Breast epithelium (tissue), 4 donors: ENCODE measurements around the gene NHLRC2. TPM values are rescaled to one million over a fixed set of nuclear protein-coding genes. Genes with fewer than 3 reads are reported as not detected.

ENCODE experiments used
- DNase-seq, 2 donors: peaks; one replicate each; pipeline ENCODE4 v3.0.0-alpha.2; 2019; ENCODE audit warnings: low spot score in 2 of 2
- H3K27ac ChIP-seq, 2 donors: fragments of 200-600 bp; sonication (generic) in 1 of 2; one replicate each; pipeline ENCODE4 v1.5.1; 2016 to 2019; ENCODE audit warnings: mild to moderate bottlenecking in 1 of 2
- H3K27me3 ChIP-seq, 2 donors: fragments of 200-600 bp; sonication (generic) in 1 of 2; one replicate each; pipeline versions ENCODE4 v1.5.1 to v1.6.0; 2017 to 2019; ENCODE audit warnings: control low read depth in 1 of 2, mild to moderate bottlenecking in 1 of 2
- H3K36me3 ChIP-seq: fragments of 200-600 bp; one replicate; pipeline ENCODE4 v1.5.1; 2019
- H3K4me1 ChIP-seq, 2 donors: fragments of 200-600 bp; sonication (generic); one replicate each; pipeline ENCODE4 v1.5.1; 2016 to 2019; ENCODE audit warnings: control low read depth in 1 of 2
- H3K4me3 ChIP-seq, 3 donors: fragments of 200-600 bp; sonication (generic); 1 replicate in 2 of 3; 2 replicates in 1 of 3; pipeline ENCODE4 v1.5.1; 2016 to 2019; ENCODE audit warnings: mild to moderate bottlenecking in 3 of 3, moderate library complexity in 2 of 3
- H3K9me3 ChIP-seq, 2 donors: fragments of 200-600 bp; sonication (generic) in 1 of 2; one replicate each; pipeline ENCODE4 v1.5.1; 2016 to 2019; ENCODE audit warnings: control low read depth in 1 of 2
- CTCF ChIP-seq, 3 donors: fragments of 450-650 bp; IDR thresholded peaks; one replicate each; pipeline ENCODE4 v1.5.1; 2016 to 2017; ENCODE audit warnings: antibody characterized with exemption in 3 of 3, mild to moderate bottlenecking in 3 of 3, moderate library complexity in 3 of 3
- POLR2A ChIP-seq: fragments of 450-650 bp; IDR thresholded peaks from one replicate; pipeline ENCODE4 v1.6.1; 2016; ENCODE audit warnings: antibody characterized with exemption, mild to moderate bottlenecking, moderate library complexity
- POLR2AphosphoS5 ChIP-seq, 3 donors: sonication (generic); formaldehyde crosslinking; IDR thresholded peaks; one replicate each; pipeline ENCODE4 v1.6.1; 2017; ENCODE audit warnings: antibody characterized with exemption in 3 of 3
- intact Hi-C: fragments of 100-400 bp; cut with DNase I; formaldehyde crosslinking; loops from one replicate; pipeline ENCODE4 v1.15.1; 2023; ENCODE audit warnings: low total_unique reads
- total RNA-seq, 3 donors: library from RNA; depleted of rRNA; stranded (reverse); fragments of >200 nt; gene quantifications; one replicate each; pipeline ENCODE4 v1.1.0, GENCODE V29; 2016

The NHLRC2 gene
- total RNA-seq, 3 donors from 2014 or later, result 36.4 to 84.3 (median 56.0) TPM

GRCh38 chr10:113858541-113858940 is 4.1 kb downstream of the NHLRC2 start:
- TF ChIP-seq POLR2AphosphoS5 (IDR thresholded peaks at IDR 0.05) (no peak), CTCF (IDR thresholded peaks at IDR 0.05) (no peak), POLR2A (no peak)
- intact Hi-C loops, result no loop called here
- Histone ChIP-seq H3K36me3 (no peaks in the 10 kb centered on the region), H3K4me1 (peaks cover 0 to 8% of the 10 kb centered on the region in 2 donors), H3K27ac (no peak overlapping the region), H3K4me3 (no peak overlapping the region), H3K9me3 (no peaks in the 10 kb centered on the region), H3K27me3 (no peaks in the 10 kb centered on the region)
- no peak for DNase-seq

- no peak for DNase-seq
- Histone ChIP-seq H3K36me3 (no peaks in the 10 kb centered on the region), H3K4me1 (peaks cover 0 to 8% of the 10 kb centered on the region in 2 donors), H3K9me3 (no peaks in the 10 kb centered on the region), H3K4me3 (no peak overlapping the region), H3K27ac (no peak overlapping the region), H3K27me3 (no peaks in the 10 kb centered on the region)
- no peak for TF ChIP-seq POLR2A
- TF ChIP-seq POLR2AphosphoS5 (IDR thresholded peaks at IDR 0.05), result no peak
- no peak for TF ChIP-seq CTCF (IDR thresholded peaks at IDR 0.05)
- intact Hi-C loops, result no loop called here
These were observed 4.8 kb downstream of the NHLRC2 start for GRCh38 chr10:113859261-113859660.

GRCh38 chr10:113865901-113866300 is 11.4 kb downstream of the NHLRC2 start:
- H3K4me3 ChIP-seq, result no peak overlapping the region
- H3K4me1 ChIP-seq, result no peaks in the 10 kb centered on the region
- intact Hi-C loops, result no loop called here
- TF ChIP-seq POLR2A, result no peak
- TF ChIP-seq POLR2AphosphoS5 (IDR thresholded peaks at IDR 0.05), result no peak
- TF ChIP-seq CTCF (IDR thresholded peaks at IDR 0.05), result no peak
- no peak for DNase-seq
- no peaks in the 10 kb centered on the region for H3K36me3 ChIP-seq
- no peak overlapping the region for H3K27ac ChIP-seq
- no peaks in the 10 kb centered on the region for H3K9me3 ChIP-seq
- no peaks in the 10 kb centered on the region for H3K27me3 ChIP-seq

- no peak overlapping the region for H3K27ac ChIP-seq
- DNase-seq, result no peak
- no peak overlapping the region for H3K4me3 ChIP-seq
- peaks cover 0 to under 1% of the 10 kb centered on the region in 2 donors for H3K9me3 ChIP-seq
- no peaks in the 10 kb centered on the region for H3K4me1 ChIP-seq
- intact Hi-C loops, result no loop called here
- no peak for TF ChIP-seq CTCF (IDR thresholded peaks at IDR 0.05)
- no peak for TF ChIP-seq POLR2AphosphoS5 (IDR thresholded peaks at IDR 0.05)
- no peak for TF ChIP-seq POLR2A
- H3K36me3 ChIP-seq, result no peaks in the 10 kb centered on the region
- H3K27me3 ChIP-seq, result no peaks in the 10 kb centered on the region
These were observed 12.3 kb downstream of the NHLRC2 start for GRCh38 chr10:113866551-113867394.

- Histone ChIP-seq H3K4me1 (no peaks in the 10 kb centered on the region), H3K27me3 (no peaks in the 10 kb centered on the region), H3K9me3 (peaks cover 7 to 11% of the 10 kb centered on the region in 2 donors), H3K4me3 (no peak overlapping the region), H3K36me3 (no peaks in the 10 kb centered on the region), H3K27ac (no peak overlapping the region)
- no peak for DNase-seq
- no peak for TF ChIP-seq CTCF (IDR thresholded peaks at IDR 0.05)
- no peak for TF ChIP-seq POLR2AphosphoS5 (IDR thresholded peaks at IDR 0.05)
- TF ChIP-seq POLR2A, result no peak
- intact Hi-C loops, result no loop called here
These were observed 13.4 kb downstream of the NHLRC2 start for GRCh38 chr10:113867904-113868303.
